HepG2 (cell line): ENCODE results near the gene JAZF1. TPM values are rescaled to one million over a fixed set of nuclear protein-coding genes. Genes with fewer than 3 reads are reported as not detected.

Experiments
- ATAC-seq: fragments of 200-7000 bp; cut with Tn5 transposase; 3 replicates; pipeline ENCODE4 v1.9.1; 2020; ENCODE audit warnings: mild to moderate bottlenecking, moderate library complexity
- BruUV-seq: library from RNA; stranded (reverse); fragments of 400-500 nt; replicated peaks from 2 replicates; lab custom pipeline; 2021; lab: Mats Ljungman, UMichigan
- CTCF ChIA-PET: fragments of 300-600 bp; formaldehyde crosslinking; extraction: SDS; loops from one replicate; lab custom pipeline; 2021; ENCODE audit warnings: low total read pairs, inconsistent platforms, low intra/inter-chr PET ratio; lab: Yijun Ruan, JAX
- POLR2A ChIA-PET: fragments of 350-600 bp; sonication (Branson Sonifier 250); formaldehyde crosslinking; loops from one replicate; lab custom pipeline; 2020; ENCODE audit warnings: antibody characterized with exemption, inconsistent platforms; lab: Yijun Ruan, JAX
- DNase-seq: peaks from one replicate; pipeline ENCODE4 v3.0.0-alpha.2; 2015; ENCODE audit warnings: low spot score
- FAIRE-seq: peaks from 3 replicates; lab custom pipeline; 2011; peaks lifted over from hg19 to GRCh38; lab: Jason Lieb, UNC
- H2AFZ ChIP-seq: one replicate; pipeline ENCODE4 v1.6.1; 2011; ENCODE audit warnings: low read length, inconsistent platforms
- H3K27ac ChIP-seq: fragments of 300-600 bp; 3 replicates; pipeline ENCODE4 v1.8.0; 2011; ENCODE audit warnings: mixed run types, mild to moderate bottlenecking, mixed read lengths, low read length, inconsistent platforms; ENCODE audit not compliant: insufficient read depth; ENCODE audit errors: extremely low read length
- H3K27me3 ChIP-seq, 2 experiments: fragments of 200-600 bp in 1 of 2; 2 replicates in 1 of 2; 3 replicates in 1 of 2; pipeline versions ENCODE4 v1.6.0 to v1.8.0; 2011; ENCODE audit warnings: low read length in 2 of 2, mild to moderate bottlenecking in 2 of 2, moderate library complexity in 2 of 2, inconsistent platforms in 1 of 2; ENCODE audit not compliant: insufficient read depth in 2 of 2, control insufficient read depth in 1 of 2
- H3K36me3 ChIP-seq, 2 experiments: fragments of 200-600 bp in 1 of 2; replicated peaks in 1 of 2; 2 replicates in 1 of 2; 3 replicates in 1 of 2; pipeline versions ENCODE4 v1.5.1 to v1.8.0; 2011; ENCODE audit warnings: low read length in 2 of 2, inconsistent platforms in 1 of 2; ENCODE audit not compliant: insufficient read depth in 2 of 2, control insufficient read depth in 1 of 2
- H3K4me1 ChIP-seq: 2 replicates; pipeline ENCODE4 v1.5.1; 2012; ENCODE audit warnings: low read length, inconsistent platforms; ENCODE audit not compliant: insufficient read depth
- H3K4me2 ChIP-seq: 2 replicates; pipeline ENCODE4 v1.6.0; 2011; ENCODE audit warnings: low read depth, low read length, inconsistent platforms
- H3K4me3 ChIP-seq, 3 experiments: fragments of 200-600 bp in 1 of 3; sonication (generic), shearing (Covaris generic) in 1 of 3; replicated peaks in 1 of 3; 2 replicates each; pipeline ENCODE4 v1.5.1; 2011 to 2016; ENCODE audit warnings: low read length in 3 of 3, inconsistent platforms in 2 of 3, low read depth in 2 of 3, mild to moderate bottlenecking in 2 of 3, control low read depth in 1 of 3, mixed read lengths in 1 of 3; ENCODE audit not compliant: insufficient read depth in 1 of 3
- H3K79me2 ChIP-seq: one replicate; pipeline ENCODE4 v1.6.1; 2011; ENCODE audit warnings: low read length, inconsistent platforms; ENCODE audit not compliant: insufficient read depth
- H3K9ac ChIP-seq: 2 replicates; pipeline ENCODE4 v1.6.0; 2011; ENCODE audit warnings: mild to moderate bottlenecking, low read depth, low read length, inconsistent platforms; ENCODE audit not compliant: insufficient read depth
- H3K9me3 ChIP-seq: 2 replicates; pipeline ENCODE4 v1.5.1; 2012; ENCODE audit warnings: mild to moderate bottlenecking, low read length
- H4K20me1 ChIP-seq: 2 replicates; pipeline ENCODE4 v1.6.0; 2011; ENCODE audit warnings: inconsistent platforms, mild to moderate bottlenecking, low read length, moderate library complexity; ENCODE audit not compliant: insufficient read depth
- CEBPG ChIP-seq: IDR thresholded peaks from 2 replicates; pipeline ENCODE4 v1.6.1; 2016
- GATAD2A ChIP-seq: IDR thresholded peaks from 2 replicates; pipeline ENCODE4 v1.6.1; 2016
- GLI4 ChIP-seq: sonication (generic); formaldehyde crosslinking; IDR thresholded peaks from 2 replicates; pipeline ENCODE4 v1.5.1; 2020; ENCODE audit warnings: missing genetic modification reagents, mild to moderate bottlenecking, moderate library complexity, borderline replicate concordance
- KLF11 ChIP-seq: IDR thresholded peaks from 2 replicates; pipeline ENCODE4 v1.6.1; 2016; ENCODE audit warnings: missing compliant biosample characterization
- KLF16 ChIP-seq, 2 experiments: sonication (generic) in 1 of 2; formaldehyde crosslinking in 1 of 2; IDR thresholded peaks; 2 replicates each; pipeline versions ENCODE4 v1.6.1 to v1.8.0; 2016 to 2023; ENCODE audit warnings: missing genetic modification reagents in 2 of 2, missing compliant biosample characterization in 1 of 2
- MAFG ChIP-seq: sonication (generic); formaldehyde crosslinking; IDR thresholded peaks from 2 replicates; pipeline ENCODE4 v1.5.1; 2020; ENCODE audit warnings: mild to moderate bottlenecking, missing genetic modification reagents
- REL ChIP-seq: sonication (generic); formaldehyde crosslinking; conservative IDR thresholded peaks from 2 replicates; pipeline ENCODE4 v1.8.0; 2022; ENCODE audit warnings: mild to moderate bottlenecking, missing genetic modification reagents, moderate library complexity
- SIN3A ChIP-seq: IDR thresholded peaks from 2 replicates; pipeline ENCODE4 v1.6.1; 2011; ENCODE audit warnings: low read depth, mild to moderate bottlenecking, control low read depth, low read length, borderline replicate concordance
- SIX1 ChIP-seq: sonication (generic); formaldehyde crosslinking; IDR thresholded peaks from 2 replicates; pipeline ENCODE4 v1.4.0; 2020; ENCODE audit warnings: missing genetic modification reagents, borderline replicate concordance
- STAT5B ChIP-seq: sonication (generic); formaldehyde crosslinking; IDR thresholded peaks from 2 replicates; pipeline ENCODE4 v1.4.0; 2020; ENCODE audit warnings: missing genetic modification reagents
- TGIF2 ChIP-seq: IDR thresholded peaks from 2 replicates; pipeline ENCODE4 v1.6.1; 2016; ENCODE audit warnings: control low read depth, missing compliant biosample characterization
- ZNF672 ChIP-seq: sonication (generic); formaldehyde crosslinking; IDR thresholded peaks from 2 replicates; pipeline ENCODE4 v1.8.1; 2022; ENCODE audit warnings: missing genetic modification reagents
- ZNF724P ChIP-seq: sonication (generic); formaldehyde crosslinking; IDR thresholded peaks from 2 replicates; pipeline ENCODE4 v1.8.0; 2022; ENCODE audit warnings: missing genetic modification reagents, borderline replicate concordance
- ZNF790 ChIP-seq: sonication (generic); formaldehyde crosslinking; IDR thresholded peaks from 2 replicates; pipeline ENCODE4 v1.8.0; 2022; ENCODE audit warnings: missing genetic modification reagents, mild to moderate bottlenecking, borderline replicate concordance
- WGBS: methylation state at CpG from one replicate; pipeline ENCODE4 v1.1.6; 2017; ENCODE audit warnings: low lambda C conversion rate; 5-methylcytosine and 5-hydroxymethylcytosine counted together
- in situ Hi-C: cut with HindIII; loops from 2 replicates; pipeline ENCODE4 v1.10.0; 2017; ENCODE audit warnings: low pct_unique_long_range_greater_than_20kb; ENCODE audit not compliant: extremely low pct_ligation_motif_present
- intact Hi-C: fragments of 100-400 bp; cut with micrococcal nuclease; formaldehyde crosslinking; loops from one replicate; pipeline ENCODE4 v1.10.0; 2022; ENCODE audit not compliant: unreplicated experiment
- polyA plus RNA-seq, 8 experiments: library from polyadenylated mRNA; depleted of rRNA in 3 of 8; stranded (reverse) in 7 of 8; unstranded in 1 of 8; fragments of >200 nt; fragmentation: Illumina TruSeq in 4 of 8; extraction: Trizol in 4 of 8; gene quantifications; 2 replicates each; pipeline versions ENCODE4 v1.2.1 to v1.2.3, GENCODE V29; 2011 to 2016; ENCODE audit warnings: low read depth in 4 of 8, missing spikeins in 1 of 8, mixed read lengths in 1 of 8; ENCODE audit not compliant: insufficient read depth in 1 of 8
- total RNA-seq, 5 experiments: library from RNA; depleted of rRNA; stranded (reverse); fragments of >200 nt; fragmentation: Illumina TruSeq; extraction: Trizol; gene quantifications; 2 replicates each; pipeline ENCODE4 v1.2.3, GENCODE V29; 2016; ENCODE audit warnings: low read depth in 1 of 5
- TF ChIP-seq, protein P1 (sequence below): sonication (generic); formaldehyde crosslinking; conservative IDR thresholded peaks from 2 replicates; pipeline ENCODE4 v1.4.0; 2020; ENCODE audit warnings: missing genetic modification reagents
- TF ChIP-seq, protein P2 (sequence below): sonication (generic); formaldehyde crosslinking; IDR thresholded peaks from 2 replicates; pipeline ENCODE4 v1.4.0; 2020; ENCODE audit warnings: missing genetic modification reagents

Gene JAZF1
- total and polyA plus RNA-seq, 2 of the 13 experiments (the other 11 are each of a cell fraction or from before 2014, with no cell fraction given): not detected

DNA sequence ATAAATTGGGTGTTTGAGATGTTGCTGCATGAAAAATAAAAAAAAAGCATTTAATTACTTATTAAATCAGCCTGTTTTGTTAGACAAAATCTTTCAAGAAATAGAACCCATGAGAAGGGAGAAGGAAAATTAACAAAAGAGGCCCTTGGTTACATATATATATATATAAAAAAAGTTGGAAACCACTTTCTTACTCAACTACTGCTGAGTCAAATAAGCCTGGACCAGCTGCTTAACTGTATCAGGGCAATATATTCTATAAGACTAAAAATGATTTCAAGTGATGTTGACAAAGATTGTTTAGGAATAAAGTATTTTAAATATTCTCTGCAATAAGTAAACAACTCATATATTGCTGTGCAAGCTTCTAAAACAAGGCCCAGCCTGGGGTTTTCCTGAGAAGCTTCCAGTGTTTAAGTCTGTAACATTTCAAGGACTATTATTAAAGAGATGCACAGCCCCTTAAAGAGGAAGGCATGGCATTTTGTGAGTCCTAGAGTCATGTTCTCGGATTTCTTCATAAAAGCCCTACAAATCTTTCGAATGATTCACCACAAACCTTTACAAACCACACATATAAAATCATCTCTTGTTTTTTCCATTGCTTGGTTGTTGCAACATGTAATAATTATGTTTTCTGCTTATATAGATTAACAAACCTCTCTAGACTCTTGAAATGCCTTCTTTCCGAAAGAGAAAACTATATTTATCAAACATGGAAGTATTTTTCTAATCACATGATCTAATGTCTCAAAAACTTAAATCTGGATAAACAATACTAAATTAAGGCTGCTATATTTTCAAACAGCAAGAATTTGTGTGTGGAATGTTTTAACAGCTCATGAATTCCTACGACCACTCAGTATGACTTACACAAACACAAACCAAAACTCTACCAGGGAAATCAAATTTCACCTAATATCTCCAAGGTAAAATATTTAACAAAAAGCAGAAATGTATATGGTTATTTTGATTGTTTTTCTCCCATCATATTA is 14.3 kb downstream of the JAZF1 start (continued):
- no peak for TF ChIP-seq GLI4
- no peak for TF ChIP-seq KLF16 (CRISPR knock-in tag; IDR thresholded peaks at IDR 0.05)
- TF ChIP-seq, protein P1, sequence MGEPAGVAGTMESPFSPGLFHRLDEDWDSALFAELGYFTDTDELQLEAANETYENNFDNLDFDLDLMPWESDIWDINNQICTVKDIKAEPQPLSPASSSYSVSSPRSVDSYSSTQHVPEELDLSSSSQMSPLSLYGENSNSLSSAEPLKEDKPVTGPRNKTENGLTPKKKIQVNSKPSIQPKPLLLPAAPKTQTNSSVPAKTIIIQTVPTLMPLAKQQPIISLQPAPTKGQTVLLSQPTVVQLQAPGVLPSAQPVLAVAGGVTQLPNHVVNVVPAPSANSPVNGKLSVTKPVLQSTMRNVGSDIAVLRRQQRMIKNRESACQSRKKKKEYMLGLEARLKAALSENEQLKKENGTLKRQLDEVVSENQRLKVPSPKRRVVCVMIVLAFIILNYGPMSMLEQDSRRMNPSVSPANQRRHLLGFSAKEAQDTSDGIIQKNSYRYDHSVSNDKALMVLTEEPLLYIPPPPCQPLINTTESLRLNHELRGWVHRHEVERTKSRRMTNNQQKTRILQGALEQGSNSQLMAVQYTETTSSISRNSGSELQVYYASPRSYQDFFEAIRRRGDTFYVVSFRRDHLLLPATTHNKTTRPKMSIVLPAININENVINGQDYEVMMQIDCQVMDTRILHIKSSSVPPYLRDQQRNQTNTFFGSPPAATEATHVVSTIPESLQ: no peak
- TF ChIP-seq GATAD2A (CRISPR knock-in tag): no peak
- TF ChIP-seq, all 625 proteins: peak for 0

- ATAC-seq (no peak), FAIRE-seq (no peak), DNase-seq (no peak)
- Histone ChIP-seq H3K4me1 (no peaks in the 10 kb centered on the region), H2AFZ (no peak overlapping the region), H3K4me3 (no peak overlapping the region), H3K36me3 (no peaks in the 10 kb centered on the region), H3K27ac (no peak overlapping the region), H3K4me2 (no peak overlapping the region), H4K20me1 (0 out of 2 replicates have a peak, but pooled peaks cover 3% of the 10 kb centered on the region), H3K9ac (no peak overlapping the region), H3K9me3 (no peaks in the 10 kb centered on the region), H3K79me2 (no peaks in the 10 kb centered on the region), H3K27me3 (peaks cover 1 to 9% of the 10 kb centered on the region in 2 experiments; a peak in 4 of 5 replicates)
- ChIA-PET CTCF (no interaction called here), POLR2A (no interaction called here)
- intact Hi-C loops: no loop called here
- WGBS: 4% methylated on average over 2 of the region's 2 CpGs
- in situ Hi-C loops: no loop called here
- no TSS peak for BruUV-seq
- TF ChIP-seq ZNF724P (CRISPR knock-in tag): no peak
- TF ChIP-seq TGIF2 (CRISPR knock-in tag): no peak
- TF ChIP-seq, protein P2, sequence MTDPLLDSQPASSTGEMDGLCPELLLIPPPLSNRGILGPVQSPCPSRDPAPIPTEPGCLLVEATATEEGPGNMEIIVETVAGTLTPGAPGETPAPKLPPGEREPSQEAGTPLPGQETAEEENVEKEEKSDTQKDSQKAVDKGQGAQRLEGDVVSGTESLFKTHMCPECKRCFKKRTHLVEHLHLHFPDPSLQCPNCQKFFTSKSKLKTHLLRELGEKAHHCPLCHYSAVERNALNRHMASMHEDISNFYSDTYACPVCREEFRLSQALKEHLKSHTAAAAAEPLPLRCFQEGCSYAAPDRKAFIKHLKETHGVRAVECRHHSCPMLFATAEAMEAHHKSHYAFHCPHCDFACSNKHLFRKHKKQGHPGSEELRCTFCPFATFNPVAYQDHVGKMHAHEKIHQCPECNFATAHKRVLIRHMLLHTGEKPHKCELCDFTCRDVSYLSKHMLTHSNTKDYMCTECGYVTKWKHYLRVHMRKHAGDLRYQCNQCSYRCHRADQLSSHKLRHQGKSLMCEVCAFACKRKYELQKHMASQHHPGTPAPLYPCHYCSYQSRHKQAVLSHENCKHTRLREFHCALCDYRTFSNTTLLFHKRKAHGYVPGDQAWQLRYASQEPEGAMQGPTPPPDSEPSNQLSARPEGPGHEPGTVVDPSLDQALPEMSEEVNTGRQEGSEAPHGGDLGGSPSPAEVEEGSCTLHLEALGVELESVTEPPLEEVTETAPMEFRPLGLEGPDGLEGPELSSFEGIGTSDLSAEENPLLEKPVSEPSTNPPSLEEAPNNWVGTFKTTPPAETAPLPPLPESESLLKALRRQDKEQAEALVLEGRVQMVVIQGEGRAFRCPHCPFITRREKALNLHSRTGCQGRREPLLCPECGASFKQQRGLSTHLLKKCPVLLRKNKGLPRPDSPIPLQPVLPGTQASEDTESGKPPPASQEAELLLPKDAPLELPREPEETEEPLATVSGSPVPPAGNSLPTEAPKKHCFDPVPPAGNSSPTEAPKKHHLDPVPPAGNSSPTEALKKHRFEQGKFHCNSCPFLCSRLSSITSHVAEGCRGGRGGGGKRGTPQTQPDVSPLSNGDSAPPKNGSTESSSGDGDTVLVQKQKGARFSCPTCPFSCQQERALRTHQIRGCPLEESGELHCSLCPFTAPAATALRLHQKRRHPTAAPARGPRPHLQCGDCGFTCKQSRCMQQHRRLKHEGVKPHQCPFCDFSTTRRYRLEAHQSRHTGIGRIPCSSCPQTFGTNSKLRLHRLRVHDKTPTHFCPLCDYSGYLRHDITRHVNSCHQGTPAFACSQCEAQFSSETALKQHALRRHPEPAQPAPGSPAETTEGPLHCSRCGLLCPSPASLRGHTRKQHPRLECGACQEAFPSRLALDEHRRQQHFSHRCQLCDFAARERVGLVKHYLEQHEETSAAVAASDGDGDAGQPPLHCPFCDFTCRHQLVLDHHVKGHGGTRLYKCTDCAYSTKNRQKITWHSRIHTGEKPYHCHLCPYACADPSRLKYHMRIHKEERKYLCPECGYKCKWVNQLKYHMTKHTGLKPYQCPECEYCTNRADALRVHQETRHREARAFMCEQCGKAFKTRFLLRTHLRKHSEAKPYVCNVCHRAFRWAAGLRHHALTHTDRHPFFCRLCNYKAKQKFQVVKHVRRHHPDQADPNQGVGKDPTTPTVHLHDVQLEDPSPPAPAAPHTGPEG (CRISPR knock-in tag): no peak
- TF ChIP-seq CEBPG (CRISPR knock-in tag): no peak
- TF ChIP-seq MAFG (CRISPR knock-in tag): no peak
- no peak for TF ChIP-seq SIX1 (CRISPR knock-in tag)
- no peak for TF ChIP-seq KLF11
- no peak for TF ChIP-seq ZNF672
- TF ChIP-seq ZNF790 (CRISPR knock-in tag): no peak
- TF ChIP-seq SIN3A: no peak
- no peak for TF ChIP-seq REL (CRISPR knock-in tag)
- no peak for TF ChIP-seq STAT5B (CRISPR knock-in tag)
Measured at GRCh38 chr7:28165261-28165660, 15.3 kb downstream of the JAZF1 start.
